Activated CD4-positive, alpha-beta T cell treated with anti-CD3 and anti-CD28 coated beads, Interleukin-2, amount 50 U/mL, for 24 hours (primary cell): Measurements from ENCODE around the gene FOXB2.
"Not testable (repeated sequence)": the region's sequence is repeated elsewhere in the genome, so short reads cannot be mapped to it uniquely, and the experiment has no call there.

Source experiments
- DNase-seq, 2 donors: peaks; one replicate each; pipeline ENCODE4 v3.0.0-alpha.2; 2020; ENCODE audit warnings: low read depth in 1 of 2, low spot score in 1 of 2

The FOXB2 gene

GRCh38 chr9:77016121-77016525 is 3.3 kb upstream of the FOXB2 start:
- no peak for DNase-seq

GRCh38 chr9:77016526-77017504 is 2.6 kb upstream of the FOXB2 start:
- no peak for DNase-seq

GRCh38 chr9:77017505-77017894 is 2.0 kb upstream of the FOXB2 start:
- DNase-seq = no peak

GRCh38 chr9:77018058-77018968 is 1.1 kb upstream of the FOXB2 start:
- DNase-seq = no peak

- no peak for DNase-seq
Observed at GRCh38 chr9:77018969-77019235, 553 bp upstream of the FOXB2 start.

- DNase-seq = no peak
Observed at GRCh38 chr9:77019926-77020412, 514 bp downstream of the FOXB2 start.

- no peak for DNase-seq
Observed at GRCh38 chr9:77020413-77021290, 1.2 kb downstream of the FOXB2 start.

GRCh38 chr9:77021291-77021894 is 1.9 kb downstream of the FOXB2 start:
- DNase-seq = no peak

GRCh38 chr9:77021922-77022782 is 2.7 kb downstream of the FOXB2 start:
- no peak for DNase-seq

GRCh38 chr9:77022783-77023440 is 3.5 kb downstream of the FOXB2 start:
- DNase-seq = no peak

- no peak for DNase-seq
Observed at GRCh38 chr9:77023726-77024125, 4.3 kb downstream of the FOXB2 start.

GRCh38 chr9:77024776-77025545 is 5.5 kb downstream of the FOXB2 start:
- no peak for DNase-seq

- no peak for DNase-seq
Observed at GRCh38 chr9:77028478-77028877, 9.0 kb downstream of the FOXB2 start.

GRCh38 chr9:77030045-77030444 is 10.6 kb downstream of the FOXB2 start:
- DNase-seq = no peak

- no peak for DNase-seq
Observed at GRCh38 chr9:77038281-77039036, 19.0 kb downstream of the FOXB2 start.

GRCh38 chr9:77040340-77040739 is 20.9 kb downstream of the FOXB2 start:
- no peak for DNase-seq

GRCh38 chr9:77043743-77044142 is 24.3 kb downstream of the FOXB2 start:
- DNase-seq = not testable (repeated sequence)

- DNase-seq = not testable (repeated sequence)
Observed at GRCh38 chr9:77060681-77061080, 41.2 kb downstream of the FOXB2 start.
